GM12892 (cell line): ENCODE results near the gene OOSP2.

Experiments
- DNase-seq: peaks from one replicate; pipeline ENCODE4 v3.0.0; 2011; ENCODE audit not compliant: insufficient read length
- FAIRE-seq: peaks from 2 replicates; lab custom pipeline; 2011; peaks lifted over from hg19 to GRCh38; lab: Jason Lieb, UNC
- POLR2A ChIP-seq: IDR thresholded peaks from 2 replicates; pipeline ENCODE4 v1.6.1; 2011; ENCODE audit warnings: low read depth, low read length, control low read depth
- POLR2AphosphoS5 ChIP-seq: IDR thresholded peaks from 2 replicates; pipeline ENCODE4 v1.6.1; 2011; ENCODE audit warnings: low read depth, low read length, control low read depth
- TAF1 ChIP-seq: IDR thresholded peaks from 2 replicates; pipeline ENCODE4 v1.6.1; 2011; ENCODE audit warnings: low read depth, mild to moderate bottlenecking, control low read depth, low read length, borderline replicate concordance

The OOSP2 gene

GRCh38 chr11:60085909-60086308 lies 45.7 kb downstream of the OOSP2 start:
- TF ChIP-seq POLR2A = no peak
- no peak for TF ChIP-seq POLR2AphosphoS5
- no peak for TF ChIP-seq TAF1
- no peak for FAIRE-seq
- DNase-seq = no peak

- DNase-seq = no peak
- TF ChIP-seq TAF1 = no peak
- no peak for FAIRE-seq
Measured at GRCh38 chr11:60087239-60087638, 47.0 kb downstream of the OOSP2 start.

- TF ChIP-seq POLR2AphosphoS5 (no peak), POLR2A (no peak), TAF1 (no peak)
- FAIRE-seq (no peak), DNase-seq (no peak)
Measured at GRCh38 chr11:60088364-60088763, 48.2 kb downstream of the OOSP2 start, which contains the start of gene MS4A2. TSS of gene MS4A2 (plus strand) at chr11:60088664. CDS start at chr11:60088766, 102 bp downstream.

GRCh38 chr11:60095477-60096120 lies 55.4 kb downstream of the OOSP2 start:
- TF ChIP-seq POLR2A (no peak), TAF1 (no peak), POLR2AphosphoS5 (no peak)
- FAIRE-seq = no peak
- no peak for DNase-seq

GRCh38 chr11:60097189-60097588 lies 57.0 kb downstream of the OOSP2 start:
- FAIRE-seq = no peak
- no peak for DNase-seq
- TF ChIP-seq POLR2A (no peak), TAF1 (no peak), POLR2AphosphoS5 (no peak)
